Inflammatory macrophage (primary cell): ENCODE results near the gene TTC19.
"Not testable (repeated sequence)": the region's sequence is repeated elsewhere in the genome, so short reads cannot be mapped to it uniquely, and the experiment has no call there.

Source experiments
- DNase-seq, 2 donors: peaks; one replicate each; pipeline ENCODE4 v3.0.0-alpha.2; 2020 to 2022

Gene TTC19

DNA sequence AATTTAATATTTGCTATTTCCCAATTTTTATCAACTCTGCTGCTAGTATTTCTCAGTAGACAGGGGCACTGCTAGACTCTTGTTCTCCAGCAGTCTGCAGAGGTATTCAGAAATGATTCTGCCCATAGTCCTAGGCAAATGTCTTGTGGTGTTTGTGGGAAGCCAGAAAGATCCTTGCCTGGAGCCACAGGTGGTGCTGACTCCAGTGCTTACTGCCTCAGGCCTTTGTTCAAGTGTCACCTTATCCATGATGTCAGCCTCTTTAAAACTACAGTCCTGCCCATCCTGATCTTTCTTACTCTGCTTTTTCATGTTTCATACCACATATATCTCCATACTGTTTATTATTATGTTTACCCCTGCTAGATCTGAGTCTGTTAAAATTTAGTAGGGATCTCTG, 26.6 kb upstream of the TTC19 start:
- no peak for DNase-seq

DNA sequence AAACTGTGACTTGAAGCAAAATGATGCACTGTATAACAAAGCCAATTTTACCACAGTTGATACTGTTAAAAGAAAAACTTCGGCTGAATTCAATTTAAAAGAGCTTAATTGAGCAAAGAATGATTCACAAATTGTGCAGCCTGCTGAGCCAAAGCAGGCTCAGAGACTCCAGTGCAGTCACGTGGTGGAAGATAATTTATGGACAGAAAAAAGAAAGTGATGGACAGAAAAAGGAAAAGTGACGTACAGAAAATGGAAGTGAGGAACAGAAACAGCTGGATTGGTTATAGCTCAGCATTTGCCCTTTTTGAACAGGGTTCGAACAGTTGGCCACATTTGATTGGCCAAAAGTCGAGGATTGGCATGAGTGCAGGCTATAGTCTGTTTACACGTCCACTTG, 25.8 kb upstream of the TTC19 start:
- DNase-seq: no peak

DNA sequence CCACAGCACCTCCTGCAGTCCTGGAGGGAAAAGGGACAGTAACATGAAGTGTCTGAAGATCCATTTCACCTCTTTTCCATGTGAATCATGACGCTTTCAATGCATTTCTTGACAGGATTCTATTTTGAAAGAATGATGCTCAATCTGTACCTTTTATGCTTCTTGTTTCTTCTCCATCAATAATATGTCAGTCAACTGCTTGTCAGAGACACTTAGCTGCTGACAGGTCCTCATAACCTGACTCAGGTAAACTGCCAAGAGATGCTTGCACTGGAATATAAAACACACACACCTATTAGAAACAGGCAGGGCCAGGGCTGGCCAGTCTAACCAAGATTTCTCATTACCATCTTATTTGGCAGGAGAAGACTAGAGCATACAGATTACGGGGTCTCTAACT, 21.7 kb upstream of the TTC19 start:
- no peak for DNase-seq

DNA sequence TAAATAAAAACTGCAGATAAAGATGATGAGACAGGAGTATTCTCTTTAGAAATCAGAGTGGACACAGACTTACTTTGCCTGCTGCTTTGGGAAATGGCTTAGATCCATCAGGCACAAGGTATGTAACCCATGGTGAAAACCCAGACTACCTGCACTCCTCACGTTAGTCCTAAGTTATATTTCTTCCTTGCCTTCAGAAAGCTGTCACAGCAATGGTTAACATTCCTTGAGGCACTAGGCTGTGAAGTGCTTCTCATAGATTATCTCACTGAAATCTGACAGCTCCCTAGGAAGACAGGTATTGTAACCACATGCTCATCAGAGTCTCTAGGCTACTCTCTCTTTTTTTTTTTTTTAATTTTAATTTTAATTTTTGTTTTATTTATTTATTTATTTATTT, 21.0 kb upstream of the TTC19 start:
- DNase-seq: no peak

DNA sequence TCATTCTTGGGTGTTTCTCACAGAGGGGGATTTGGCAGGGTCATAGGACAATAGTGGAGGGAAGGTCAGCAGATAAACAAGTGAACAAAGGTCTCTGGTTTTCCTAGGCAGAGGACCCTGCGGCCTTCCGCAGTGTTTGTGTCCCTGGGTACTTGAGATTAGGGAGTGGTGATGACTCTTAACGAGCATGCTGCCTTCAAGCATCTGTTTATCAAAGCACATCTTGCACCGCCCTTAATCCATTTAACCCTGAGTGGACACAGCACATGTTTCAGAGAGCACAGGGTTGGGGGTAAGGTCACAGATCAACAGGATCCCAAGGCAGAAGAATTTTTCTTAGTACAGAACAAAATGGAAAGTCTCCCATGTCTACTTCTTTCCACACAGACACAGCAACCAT, 20.6 kb upstream of the TTC19 start:
- not testable (repeated sequence) for DNase-seq

DNA sequence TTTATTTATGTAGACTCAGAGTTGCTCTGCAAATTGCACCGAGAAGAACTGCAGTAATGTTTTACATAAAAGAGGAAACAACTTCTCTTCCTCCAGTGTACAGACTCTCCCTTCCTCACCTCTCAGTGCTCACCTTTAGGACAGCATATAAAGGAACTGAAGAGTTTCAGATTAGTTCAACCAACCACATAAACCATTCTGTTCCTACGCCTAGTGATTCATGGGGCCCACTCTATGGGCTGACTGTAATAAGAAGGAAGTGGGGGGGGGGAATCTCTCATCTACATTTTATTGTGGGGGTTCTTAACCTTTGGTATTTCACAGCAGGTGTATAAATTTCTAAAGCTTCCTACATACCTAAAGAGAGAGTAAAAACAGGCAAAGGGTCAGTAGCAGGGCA, 18.4 kb upstream of the TTC19 start:
- DNase-seq: peak; percentile 22 to 41

DNA sequence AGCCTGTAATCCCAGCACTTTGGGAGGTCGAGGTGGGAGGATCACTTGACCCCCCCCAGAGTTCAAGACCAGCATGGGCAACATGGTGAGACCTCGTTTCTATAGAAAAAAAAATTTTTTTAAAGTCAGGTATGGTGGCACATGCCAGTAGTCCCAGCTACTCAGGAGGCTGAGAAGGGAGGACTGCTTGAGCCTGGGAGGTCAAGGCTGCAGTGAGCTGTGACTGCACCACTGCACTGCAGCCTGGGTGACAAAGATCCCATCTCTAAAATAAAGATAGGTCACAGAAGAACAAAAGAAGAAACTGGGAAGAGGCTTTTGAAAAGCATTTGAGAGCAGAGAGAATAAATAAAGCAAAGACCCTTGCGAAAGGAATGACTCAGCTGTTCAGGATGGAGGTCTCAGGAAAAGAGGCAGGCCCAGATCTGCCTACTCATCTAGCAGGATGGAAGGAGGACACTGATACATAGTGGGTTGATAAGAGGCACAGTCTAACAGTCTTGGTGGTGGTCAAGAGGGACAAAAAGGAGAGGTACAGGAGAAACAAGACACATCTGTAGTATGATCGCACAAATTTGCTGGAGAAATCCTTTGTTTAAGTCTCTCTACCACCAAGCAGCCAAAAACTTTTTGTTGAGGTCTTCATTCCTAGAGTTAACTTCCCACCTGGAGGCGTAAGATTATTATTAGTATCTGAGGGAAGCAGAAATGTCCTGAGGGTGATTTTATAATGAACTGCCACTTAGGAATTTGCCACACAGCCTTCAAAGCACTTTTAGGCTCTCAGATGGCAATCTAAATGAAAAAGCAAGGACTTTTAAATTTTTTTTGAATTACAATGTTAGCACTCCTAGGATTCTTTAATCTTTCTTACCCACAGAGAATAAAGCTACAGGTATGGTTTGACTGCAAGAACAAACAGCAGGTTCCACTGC, 17.7 kb upstream of the TTC19 start:
- no peak for DNase-seq

DNA sequence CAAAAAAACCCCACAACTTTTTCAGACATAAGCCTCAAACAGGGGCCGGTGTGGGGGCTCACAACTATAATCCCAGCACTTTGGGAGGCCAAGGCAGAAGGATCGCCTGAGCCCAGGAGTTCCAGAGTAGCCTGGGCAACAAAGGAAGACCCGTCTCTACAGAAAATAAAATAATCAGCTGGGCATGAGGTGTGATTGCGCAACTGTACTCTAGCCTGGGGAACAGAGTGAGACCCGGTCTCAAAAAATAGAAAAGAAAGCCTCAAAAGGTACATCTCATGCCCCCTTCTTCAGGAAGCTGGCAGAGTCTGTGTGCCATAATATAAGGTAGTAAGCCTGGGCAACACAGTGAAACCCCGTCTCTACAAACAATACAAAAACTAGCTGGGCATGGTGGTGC, 3.3 kb upstream of the TTC19 start:
- DNase-seq: no peak

DNA sequence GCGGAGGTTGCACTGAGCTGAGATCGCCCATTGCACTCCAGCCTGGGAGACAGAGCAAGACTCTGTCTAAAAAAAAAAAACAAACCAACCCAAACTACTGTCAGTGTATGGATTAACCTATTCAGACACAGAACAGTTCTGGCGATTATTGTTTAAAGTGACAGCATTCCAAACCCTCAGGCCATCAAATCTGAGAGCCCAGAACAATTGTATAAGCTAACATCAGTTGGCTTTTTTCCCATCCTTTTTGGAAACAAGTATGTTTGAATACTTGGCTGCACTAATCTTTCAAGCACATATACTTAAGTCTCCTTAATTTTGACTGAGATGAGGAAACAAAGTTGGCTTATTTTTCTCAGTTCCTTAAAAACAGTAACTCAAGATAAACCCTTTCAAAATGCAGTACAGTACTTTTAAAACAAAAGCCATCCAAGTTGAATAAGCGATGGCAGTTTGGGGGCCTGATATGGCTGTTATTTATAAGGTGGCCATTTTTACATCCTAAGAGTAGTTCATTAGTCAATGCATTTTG, 1.5 kb upstream of the TTC19 start:
- DNase-seq: peak in 1 of 2 donors; percentile 17

DNA sequence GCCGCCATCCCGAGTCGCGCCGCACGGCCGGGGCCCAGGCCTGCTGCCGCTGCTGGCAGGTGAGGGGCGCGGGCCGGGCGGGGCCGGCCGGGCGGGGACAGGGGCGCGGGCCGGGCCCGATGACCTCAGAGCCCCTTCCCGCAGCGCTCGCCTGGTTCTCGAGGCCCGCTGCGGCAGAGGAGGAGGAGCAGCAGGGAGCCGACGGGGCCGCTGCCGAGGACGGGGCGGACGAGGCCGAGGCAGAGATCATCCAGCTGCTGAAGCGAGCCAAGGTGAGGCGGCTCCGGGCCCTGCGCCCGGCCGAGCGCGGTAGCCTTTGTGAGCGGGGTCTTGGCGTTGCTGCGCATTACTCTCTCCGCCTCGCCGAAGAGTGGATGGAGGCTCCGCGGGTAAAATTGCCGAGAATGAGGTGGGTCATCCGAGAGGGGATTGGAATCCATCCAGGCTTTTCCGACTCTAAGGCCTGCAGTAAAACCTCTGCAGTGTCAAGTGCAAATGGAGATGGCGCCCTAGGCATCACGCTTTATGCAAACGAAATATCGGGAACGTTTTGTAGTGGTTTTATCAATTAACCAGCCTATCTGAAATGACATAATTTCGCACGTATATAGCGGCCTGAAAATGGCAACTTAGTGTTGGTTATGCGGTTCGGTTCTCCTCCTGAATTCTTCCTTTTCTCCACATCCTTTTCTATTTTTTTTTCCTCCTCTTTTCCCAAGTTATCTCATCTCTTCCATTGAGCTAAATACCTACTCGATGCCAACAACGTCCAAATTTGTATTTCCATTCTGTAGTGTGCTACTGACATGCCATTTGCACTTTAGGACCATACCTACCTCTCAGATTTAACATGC, 577 bp downstream of the TTC19 start:
- no peak for DNase-seq

DNA sequence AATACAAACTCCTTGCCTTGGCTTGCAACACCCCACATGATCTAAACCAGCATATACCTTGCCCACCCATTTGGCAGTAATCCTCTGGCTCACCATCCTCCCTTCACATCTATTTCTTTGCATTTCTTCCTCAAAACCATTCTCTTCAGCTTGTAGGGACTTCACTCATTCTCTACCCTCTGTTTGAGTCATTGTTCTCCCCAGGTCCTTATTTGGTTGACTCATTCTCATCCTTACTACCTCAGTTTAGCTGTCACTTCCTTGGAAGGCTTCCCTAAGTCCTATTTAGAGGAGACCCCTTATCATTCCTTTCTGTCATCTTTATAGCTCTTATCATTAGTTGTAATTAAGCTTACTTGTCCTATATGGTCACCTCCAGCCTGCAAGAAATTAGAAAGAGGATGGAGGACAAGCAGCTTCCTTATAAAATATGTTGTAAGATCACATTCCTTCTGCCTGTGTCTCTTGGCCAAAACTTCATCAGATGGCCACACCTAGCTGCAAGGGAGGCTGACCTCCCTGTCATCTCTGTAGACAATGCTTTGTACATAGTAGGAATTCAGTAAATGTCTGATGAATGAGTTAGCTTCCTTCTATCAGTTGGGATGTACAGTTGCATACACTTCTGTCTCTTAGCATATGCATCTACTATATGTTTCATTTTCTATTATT, 1.7 kb downstream of the TTC19 start:
- peak; percentile 21 to 23 for DNase-seq

DNA sequence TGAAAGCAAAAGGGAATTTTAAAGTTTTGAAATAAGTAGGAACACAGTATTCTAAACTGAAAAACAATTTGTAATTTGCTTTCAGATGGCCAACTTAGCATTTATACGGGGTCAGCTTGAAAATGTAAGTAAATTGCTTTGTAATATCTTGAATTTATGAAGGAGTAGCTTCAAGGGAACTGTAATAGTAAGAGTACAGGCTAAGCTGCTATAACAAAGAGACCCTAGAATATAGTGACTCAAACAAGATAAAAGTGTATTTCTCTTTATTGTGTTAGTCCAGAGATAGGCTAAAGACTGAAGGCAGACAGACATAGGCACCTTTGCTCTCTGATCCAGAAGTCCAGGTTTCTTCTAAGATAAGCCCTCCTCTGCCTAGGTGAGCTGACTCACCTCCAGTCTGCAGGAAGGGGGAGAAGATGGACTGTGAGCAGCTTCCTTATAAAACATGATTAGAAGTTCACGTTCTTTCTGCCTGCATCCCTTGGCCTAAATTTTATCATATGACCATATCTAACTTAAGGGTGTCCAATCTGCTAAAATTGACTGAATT, 3.2 kb downstream of the TTC19 start:
- no peak for DNase-seq

DNA sequence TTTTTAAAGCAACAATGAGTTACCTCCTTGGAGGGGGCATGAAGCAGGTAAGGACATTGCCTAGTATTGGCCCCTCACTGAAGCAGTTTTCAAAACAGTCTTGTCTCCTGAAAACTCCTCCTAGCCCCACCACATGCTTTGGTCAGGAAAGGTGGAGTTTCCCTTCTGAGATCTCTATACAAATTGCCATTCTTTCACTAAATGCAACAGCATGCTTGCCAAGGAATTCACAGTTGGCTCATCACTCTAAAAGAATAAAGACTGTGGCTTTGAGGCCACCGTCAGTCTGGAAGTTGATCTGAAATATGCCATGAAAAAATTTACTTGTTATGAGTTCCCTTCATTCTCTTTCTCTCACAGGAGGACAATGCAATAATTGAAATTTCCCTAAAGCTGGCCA, 4.2 kb downstream of the TTC19 start:
- DNase-seq: no peak

DNA sequence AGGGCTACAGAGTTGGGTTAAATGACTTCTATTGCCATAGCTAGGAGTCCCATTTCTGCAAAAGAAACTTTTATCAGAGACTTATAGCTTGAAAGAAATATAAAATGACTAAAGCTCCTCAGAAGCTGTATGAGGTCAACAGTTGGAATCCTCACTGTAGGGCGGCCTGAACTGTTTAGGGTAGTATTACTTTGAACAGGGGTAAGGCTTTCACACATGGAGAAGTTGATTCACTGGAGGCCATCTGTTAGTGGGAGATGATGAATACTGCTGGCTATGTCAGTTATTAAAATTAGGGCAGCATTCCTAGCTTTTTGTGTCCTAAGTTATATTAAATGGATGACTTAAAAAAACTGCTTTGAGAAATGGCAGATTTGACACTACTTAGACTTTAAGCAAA, 6.0 kb downstream of the TTC19 start:
- DNase-seq: no peak

DNA sequence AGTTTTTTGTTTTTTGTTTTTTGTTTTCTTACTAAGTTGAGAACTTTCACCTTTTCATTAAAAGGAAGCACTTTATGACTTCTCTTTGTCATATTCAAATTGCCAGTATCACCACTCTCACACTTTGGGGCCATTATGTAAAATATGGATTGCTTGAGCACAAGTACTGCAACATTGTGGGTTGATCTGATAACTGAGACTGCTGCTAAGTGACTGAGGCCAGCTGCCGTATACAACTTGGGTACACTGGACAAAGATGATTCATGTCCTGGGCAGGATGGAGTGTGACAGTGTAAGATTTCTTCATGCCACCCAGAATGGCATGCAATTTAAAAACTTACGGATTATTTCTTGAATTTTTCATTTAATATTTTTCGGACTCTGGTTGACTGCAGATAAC, 7.8 kb downstream of the TTC19 start:
- DNase-seq: no peak

DNA sequence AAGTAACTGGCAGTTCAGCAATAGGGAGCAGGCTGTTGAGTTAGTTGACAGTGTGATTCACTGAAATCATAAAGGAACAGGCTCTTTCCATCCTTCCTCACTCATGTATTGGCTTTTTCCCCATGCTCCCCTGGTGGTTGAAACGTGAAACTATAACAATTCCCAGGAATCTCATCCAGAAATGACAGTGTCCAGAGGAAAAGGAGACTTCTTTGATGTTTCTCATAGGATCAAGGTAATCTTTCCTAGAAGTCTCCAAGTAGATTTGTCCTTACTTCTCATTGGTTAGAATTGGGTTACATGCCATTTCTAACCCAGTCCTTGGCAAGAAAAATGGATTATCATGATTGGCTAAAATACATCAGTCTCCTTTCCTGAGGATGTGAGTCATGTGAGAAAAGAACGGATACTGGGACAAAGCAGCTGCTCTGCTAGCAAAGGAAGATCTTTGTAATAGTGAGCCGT, 14.4 kb downstream of the TTC19 start:
- DNase-seq: no peak

DNA sequence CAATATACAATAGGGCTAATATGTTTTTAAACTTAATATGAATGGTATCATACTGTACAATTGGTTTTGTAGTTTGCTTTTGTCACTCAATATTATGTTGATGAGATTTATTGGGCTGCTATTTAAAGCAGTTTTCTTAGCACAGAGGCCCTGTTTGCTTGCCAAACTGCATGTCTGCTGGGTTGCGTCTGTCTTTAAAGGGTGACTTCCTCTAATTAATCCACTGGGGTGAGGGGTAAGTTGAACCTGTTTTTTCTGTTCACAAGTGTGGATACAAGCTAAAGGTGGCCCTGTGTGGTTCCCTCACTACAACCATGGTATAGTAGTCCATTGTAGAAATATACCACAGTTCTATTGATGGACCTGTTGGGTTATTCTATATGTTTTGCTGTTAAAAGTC, 19.7 kb downstream of the TTC19 start:
- no peak for DNase-seq

DNA sequence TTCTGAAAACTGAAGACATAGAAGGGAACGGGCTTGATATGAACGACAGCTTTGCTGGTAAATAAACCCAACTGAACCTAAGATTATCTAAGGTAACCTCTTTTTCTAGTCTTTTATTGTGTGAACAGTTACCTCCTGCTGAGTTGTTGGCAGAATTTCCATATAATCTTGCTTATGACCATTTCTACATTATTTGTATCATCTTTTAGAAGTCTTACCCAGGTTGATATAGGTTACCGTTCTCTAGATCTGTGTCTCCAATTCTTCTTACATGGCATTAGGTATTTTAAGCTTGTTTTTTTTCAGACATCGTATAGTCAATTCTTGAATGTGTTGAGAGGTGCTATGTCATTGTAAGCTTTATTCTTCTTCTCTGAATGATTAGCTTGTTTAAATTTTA, 24.3 kb downstream of the TTC19 start:
- DNase-seq: no peak

DNA sequence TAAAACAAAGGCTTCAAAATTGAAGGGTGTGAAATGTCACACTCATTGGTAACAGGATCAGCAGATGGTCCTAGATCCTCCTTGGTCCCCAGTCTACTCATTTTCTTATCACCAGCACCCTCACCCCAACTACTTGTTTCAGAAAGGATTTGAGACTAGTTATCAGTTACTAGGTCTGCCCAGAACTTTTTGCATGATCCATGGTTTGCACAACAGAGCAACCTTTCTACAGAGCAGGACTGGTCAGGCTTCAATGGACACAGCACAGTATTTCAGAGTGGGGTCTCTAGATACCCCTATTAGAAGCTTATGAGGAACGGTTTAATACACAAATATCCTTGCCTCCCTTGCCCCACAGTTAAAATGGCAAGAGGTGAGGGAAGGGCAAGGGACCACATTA, 25.6 kb downstream of the TTC19 start:
- no peak for DNase-seq

DNA sequence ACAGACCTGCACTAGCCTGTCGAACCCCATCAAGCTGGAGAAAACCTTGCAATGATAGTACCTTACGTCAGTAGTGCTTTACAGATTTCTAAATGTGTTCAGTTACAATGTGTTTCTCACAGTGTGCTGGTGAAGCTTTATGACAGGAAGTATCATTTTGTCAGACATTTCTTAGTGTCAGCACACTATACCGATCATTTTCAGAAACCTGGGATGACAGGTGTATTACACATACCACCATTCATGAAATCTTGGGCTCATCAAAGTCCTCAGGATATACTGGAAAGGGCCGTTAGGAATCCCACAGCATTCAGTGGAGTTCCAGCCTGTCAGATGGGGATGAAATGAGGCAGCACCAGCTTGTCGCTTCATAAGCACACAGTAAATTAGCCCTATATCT, 27.3 kb downstream of the TTC19 start:
- DNase-seq: no peak

DNA sequence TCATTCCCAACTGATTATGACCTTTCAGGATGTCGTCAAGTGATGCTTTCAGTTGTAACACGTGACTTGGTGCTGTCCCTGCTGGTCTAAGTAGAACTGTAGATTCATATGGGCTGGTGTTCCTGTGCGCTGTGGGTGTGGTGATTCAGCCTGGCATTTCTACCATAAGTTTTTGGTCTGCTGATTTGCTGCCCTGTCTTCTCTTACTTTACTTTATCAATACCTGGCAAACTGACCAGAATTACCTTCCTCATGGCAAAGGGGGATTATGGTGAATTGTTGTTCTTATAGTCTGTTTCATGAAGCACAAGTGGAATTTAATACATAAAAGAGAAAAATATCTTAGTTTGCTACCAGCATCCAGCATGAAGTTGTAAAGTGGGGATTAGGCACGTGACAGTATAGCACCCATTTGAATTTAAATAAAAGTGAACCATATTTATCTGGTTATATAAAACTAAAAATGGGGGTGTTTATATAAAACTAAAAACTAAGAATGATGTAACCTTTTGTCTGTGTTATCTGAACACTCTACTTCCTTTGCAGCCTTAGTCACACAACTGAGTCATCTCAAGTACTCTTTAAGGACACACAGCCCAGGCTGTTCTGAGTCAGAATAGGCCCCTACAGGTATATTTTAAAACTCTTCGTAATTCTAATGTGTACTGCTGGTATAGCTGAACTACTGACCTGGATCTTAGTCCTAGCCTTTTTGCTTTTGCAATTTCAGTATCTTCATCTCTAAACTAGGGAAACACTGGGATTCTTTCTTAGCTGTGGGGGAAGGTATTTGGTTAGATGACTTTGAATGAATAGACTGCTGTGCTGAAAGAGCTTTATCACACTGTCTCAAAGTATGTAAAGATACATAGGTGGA, 28.3 kb downstream of the TTC19 start:
- peak; percentile 12 to 47 for DNase-seq
